Subcutaneous abdominal adipose tissue (tissue), 5 donors: ENCODE results near the gene SMAD6.

ENCODE experiments used
- H3K27ac ChIP-seq: one replicate; pipeline ENCODE4 v1.7.0; 2013; ENCODE audit warnings: low read depth, mild to moderate bottlenecking, inconsistent platforms, low read length, moderate library complexity
- H3K27me3 ChIP-seq, 5 donors: one replicate each; pipeline ENCODE4 v1.7.0; 2013; ENCODE audit warnings: low read length in 5 of 5, inconsistent platforms in 1 of 5; ENCODE audit not compliant: control insufficient read depth in 5 of 5, insufficient read depth in 4 of 5
- H3K36me3 ChIP-seq, 5 donors: one replicate each; pipeline ENCODE4 v1.7.0; 2013; ENCODE audit warnings: low read length in 5 of 5; ENCODE audit not compliant: control insufficient read depth in 5 of 5, insufficient read depth in 5 of 5
- H3K4me1 ChIP-seq, 5 donors: one replicate each; pipeline ENCODE4 v1.7.0; 2013; ENCODE audit warnings: low read length in 5 of 5, mild to moderate bottlenecking in 3 of 5, moderate library complexity in 1 of 5; ENCODE audit not compliant: control insufficient read depth in 5 of 5, insufficient read depth in 5 of 5
- H3K4me3 ChIP-seq, 5 donors: one replicate each; pipeline ENCODE4 v1.7.0; 2013; ENCODE audit warnings: low read length in 5 of 5, low read depth in 1 of 5
- H3K9ac ChIP-seq, 5 donors: one replicate each; pipeline ENCODE4 v1.7.0; 2013; ENCODE audit warnings: low read length in 5 of 5, mild to moderate bottlenecking in 4 of 5, moderate library complexity in 3 of 5
- H3K9me3 ChIP-seq, 5 donors: one replicate each; pipeline ENCODE4 v1.7.0; 2013; ENCODE audit warnings: low read length in 5 of 5; ENCODE audit not compliant: control insufficient read depth in 5 of 5
- donor health status: healthy.
- donor health status: healthy.
- donor health status: healthy.
- donor health status: healthy.
- donor health status: healthy.

SMAD6 gene

DNA sequence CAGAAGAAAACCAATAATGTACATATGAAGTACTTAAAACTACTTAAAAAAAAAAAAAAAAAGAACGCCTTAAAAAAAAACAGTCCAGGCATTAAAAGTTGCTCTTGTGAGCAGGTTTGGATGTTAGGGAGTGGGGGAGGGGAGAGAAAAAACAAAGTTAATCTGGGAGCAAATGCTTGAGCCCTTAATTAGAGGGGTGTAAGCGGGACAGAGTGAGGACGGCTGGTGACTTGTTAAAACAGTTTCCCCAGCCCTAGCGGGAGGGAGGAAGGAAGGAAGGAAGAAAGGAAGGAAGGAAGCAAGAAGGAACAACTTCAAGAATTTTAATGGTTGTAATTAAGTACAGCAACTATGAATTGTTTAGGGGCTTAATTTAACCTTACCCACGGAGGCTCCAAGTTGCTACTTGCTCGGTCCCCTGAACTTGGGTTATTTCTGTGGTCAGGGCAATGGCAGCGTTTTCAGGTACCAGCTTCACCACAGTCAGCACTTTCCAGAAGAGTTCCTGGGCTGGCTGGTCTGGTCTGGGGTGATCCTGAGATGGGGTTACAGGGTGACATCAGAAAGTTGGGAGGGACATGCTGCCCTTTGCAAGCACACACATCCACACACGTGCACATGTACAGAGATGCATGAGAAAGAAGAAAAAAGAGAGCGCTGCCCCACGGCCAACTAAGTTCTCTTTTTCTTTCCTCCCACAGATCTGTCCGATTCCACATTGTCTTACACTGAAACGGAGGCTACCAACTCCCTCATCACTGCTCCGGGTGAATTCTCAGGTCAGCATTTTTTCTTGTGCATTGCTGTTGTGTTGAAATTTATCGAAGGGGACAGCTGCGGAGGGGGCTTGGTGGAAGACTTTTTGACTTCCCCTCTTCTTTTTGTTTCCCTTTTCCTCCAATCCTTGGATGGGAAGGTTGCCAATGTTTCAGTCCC, 14.0 kb downstream of the SMAD6 start:
- Histone ChIP-seq H3K9me3 (no peaks in the 10 kb centered on the region), H3K27ac (no peak overlapping the region), H3K27me3 (no peaks in the 10 kb centered on the region), H3K9ac (no peak overlapping the region), H3K36me3 (peaks cover 0 to 42% (median 40%) of the 10 kb centered on the region in 5 donors), H3K4me1 (peaks cover 7 to 87% (median 77%) of the 10 kb centered on the region in 5 donors), H3K4me3 (peak overlapping the region in 1 of 5 donors; percentile 22)

DNA sequence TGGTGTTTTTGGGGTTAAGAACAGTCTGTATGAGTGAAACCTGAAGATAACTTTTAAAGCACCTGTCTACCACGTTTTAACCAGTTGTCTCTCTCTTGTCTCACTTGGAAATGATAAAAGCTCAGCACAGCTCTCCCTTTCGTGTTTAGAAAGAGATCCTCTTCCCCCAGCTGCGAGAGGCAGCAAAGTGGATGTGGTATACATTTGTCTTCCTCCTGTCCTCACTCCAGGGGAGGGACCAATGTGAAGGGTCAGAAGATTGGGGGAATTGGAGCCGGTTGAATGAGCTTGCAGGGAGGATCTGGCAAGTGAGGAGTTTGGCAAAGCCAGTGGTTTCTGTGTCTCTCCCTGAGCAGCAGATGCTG, 14.6 kb downstream of the SMAD6 start:
- H3K9me3 ChIP-seq, result no peaks in the 10 kb centered on the region
- H3K4me1 ChIP-seq, result peaks cover 7 to 93% (median 77%) of the 10 kb centered on the region in 5 donors
- H3K27me3 ChIP-seq, result no peaks in the 10 kb centered on the region
- no peak overlapping the region for H3K9ac ChIP-seq
- peaks cover 0 to 47% (median 45%) of the 10 kb centered on the region in 5 donors for H3K36me3 ChIP-seq
- no peak overlapping the region for H3K4me3 ChIP-seq
- H3K27ac ChIP-seq, result no peak overlapping the region

DNA sequence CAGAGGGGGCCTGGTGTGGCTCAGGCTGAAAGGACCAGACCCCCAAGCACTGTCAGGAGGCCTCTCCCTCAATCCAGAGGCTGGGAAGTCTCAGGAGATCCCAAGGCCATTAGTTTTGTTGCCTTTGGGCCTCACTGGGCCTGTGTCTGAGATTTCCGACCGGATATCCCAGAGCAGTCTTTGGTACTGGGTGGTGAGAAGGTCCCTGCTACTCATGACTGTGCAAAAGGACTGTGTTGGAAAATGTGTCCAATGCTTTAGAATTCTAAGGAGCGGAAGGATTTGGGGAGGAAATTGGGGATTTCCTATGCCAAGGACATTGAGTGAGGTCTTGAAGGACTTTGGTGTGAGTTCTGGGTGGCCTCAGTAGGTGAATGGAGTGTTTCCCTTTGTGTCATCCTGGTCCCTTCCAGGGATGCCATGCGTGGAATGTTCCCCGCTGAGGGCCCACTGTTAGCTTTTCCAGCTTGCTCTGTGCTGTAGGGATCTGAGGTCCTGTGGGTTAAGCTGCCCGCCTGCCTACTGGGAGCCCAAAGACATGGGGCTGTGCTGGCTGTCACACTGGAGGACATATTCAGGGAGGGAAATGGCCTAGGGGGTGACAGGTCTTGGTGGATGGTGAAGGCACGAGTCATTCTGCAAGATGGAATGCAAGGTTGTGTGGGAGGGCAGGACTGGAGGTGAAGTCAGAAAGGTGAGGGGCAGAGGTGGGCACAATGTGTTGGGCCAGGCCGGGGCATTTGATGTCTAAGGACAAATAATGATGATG, 16.4 kb downstream of the SMAD6 start:
- H3K36me3 ChIP-seq, result peaks cover 0 to 50% (median 38%) of the 10 kb centered on the region in 5 donors
- no peak overlapping the region for H3K9ac ChIP-seq
- peaks cover 7 to 96% (median 81%) of the 10 kb centered on the region in 5 donors for H3K4me1 ChIP-seq
- H3K4me3 ChIP-seq, result no peak overlapping the region
- no peaks in the 10 kb centered on the region for H3K9me3 ChIP-seq
- H3K27ac ChIP-seq, result peak overlapping the region; percentile 24
- no peaks in the 10 kb centered on the region for H3K27me3 ChIP-seq

DNA sequence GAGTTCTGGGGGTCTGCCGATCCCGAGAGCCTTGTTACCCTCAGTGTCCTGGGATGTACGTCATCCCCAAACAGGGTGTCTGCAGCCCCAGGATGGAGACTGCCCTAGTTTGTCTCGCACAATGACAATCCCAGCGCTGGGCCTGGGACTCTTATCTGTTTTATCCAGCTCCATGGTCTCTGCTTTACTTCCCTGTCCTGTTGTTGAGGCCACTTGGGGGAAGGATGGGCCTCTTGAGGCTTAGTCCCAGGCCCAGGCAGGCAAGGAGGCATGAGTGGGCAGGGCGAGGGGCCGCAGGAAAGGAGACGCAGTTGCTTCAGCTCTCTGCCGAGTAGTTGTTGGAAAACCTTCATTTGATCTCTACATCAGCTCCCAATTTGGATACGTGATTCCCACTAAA, 17.4 kb downstream of the SMAD6 start:
- Histone ChIP-seq H3K27me3 (no peaks in the 10 kb centered on the region), H3K4me3 (no peak overlapping the region), H3K9me3 (no peaks in the 10 kb centered on the region), H3K36me3 (peaks cover 0 to 50% (median 34%) of the 10 kb centered on the region in 5 donors), H3K4me1 (peaks cover 7 to 95% (median 80%) of the 10 kb centered on the region in 5 donors), H3K9ac (peak overlapping the region in 3 of 5 donors; percentile 21 to 45 (median 35)), H3K27ac (peak overlapping the region; percentile 66)

DNA sequence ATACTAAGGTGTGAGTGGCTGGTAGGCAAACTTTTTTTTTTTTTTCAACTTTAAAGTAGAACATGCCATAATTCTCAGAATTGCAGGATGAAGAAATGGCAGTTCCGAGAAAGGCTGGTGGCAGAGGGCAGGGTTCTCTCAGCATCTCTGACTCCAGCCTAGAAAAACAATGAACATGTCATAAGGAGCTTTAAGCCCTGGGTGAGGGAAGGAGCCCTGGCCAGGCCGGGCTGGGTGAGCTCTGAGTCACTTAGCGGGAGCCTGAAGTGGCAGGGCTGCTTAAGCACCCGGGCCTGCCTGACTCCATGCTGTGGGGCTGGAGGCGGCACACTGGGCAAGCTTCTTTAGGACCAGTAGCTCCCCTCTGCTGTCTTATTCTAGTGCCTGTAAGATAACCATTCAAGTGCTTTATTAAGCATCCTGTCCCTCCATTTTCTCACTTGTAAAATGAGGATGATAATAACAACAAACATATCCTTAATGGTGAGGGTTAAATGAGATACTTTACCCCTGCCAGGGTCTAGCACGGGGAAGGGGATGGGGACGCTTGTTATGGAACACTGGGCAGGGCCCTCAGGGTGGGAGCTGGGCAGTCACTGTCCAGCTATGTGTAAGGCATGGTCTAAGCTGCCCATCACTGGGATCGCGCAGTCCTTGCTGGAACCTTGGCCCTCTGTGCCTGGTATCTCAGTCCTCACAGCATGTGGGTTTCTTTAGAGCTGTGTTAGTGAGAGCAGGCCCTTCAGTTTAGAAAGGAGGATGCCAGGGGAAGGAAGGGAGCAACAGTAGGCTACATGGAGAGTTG, 18.4 kb downstream of the SMAD6 start:
- no peaks in the 10 kb centered on the region for H3K9me3 ChIP-seq
- no peak overlapping the region for H3K4me3 ChIP-seq
- peak overlapping the region in 1 of 5 donors; percentile 45 for H3K9ac ChIP-seq
- peak overlapping the region; percentile 66 for H3K27ac ChIP-seq
- peaks cover 9 to 95% (median 80%) of the 10 kb centered on the region in 5 donors for H3K4me1 ChIP-seq
- H3K27me3 ChIP-seq, result no peaks in the 10 kb centered on the region
- H3K36me3 ChIP-seq, result peaks cover 0 to 50% (median 34%) of the 10 kb centered on the region in 5 donors

DNA sequence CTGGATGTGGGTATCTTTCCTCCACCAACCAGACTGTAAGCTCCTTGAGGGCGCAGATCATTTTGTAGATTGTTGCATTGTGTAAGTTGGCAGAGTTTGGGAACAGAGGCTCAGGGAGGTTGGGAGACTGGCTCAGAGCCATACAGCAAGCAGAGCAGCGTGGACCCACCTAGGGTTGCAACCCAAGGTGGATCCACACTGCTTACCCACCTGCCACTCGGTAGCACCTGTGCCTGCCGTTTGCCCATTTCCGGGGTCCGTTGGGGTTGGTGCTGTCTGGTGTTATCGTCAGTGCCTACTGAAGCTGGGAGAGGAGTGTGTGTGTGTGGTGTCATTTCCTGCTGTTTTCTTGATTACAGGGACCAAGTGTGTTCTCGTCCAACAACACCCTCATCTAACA, 19.0 kb downstream of the SMAD6 start:
- Histone ChIP-seq H3K27me3 (no peaks in the 10 kb centered on the region), H3K36me3 (peaks cover 0 to 50% (median 34%) of the 10 kb centered on the region in 5 donors), H3K9ac (no peak overlapping the region), H3K4me3 (no peak overlapping the region), H3K27ac (peak overlapping the region; percentile 66), H3K4me1 (peaks cover 9 to 94% (median 80%) of the 10 kb centered on the region in 5 donors), H3K9me3 (no peaks in the 10 kb centered on the region)

DNA sequence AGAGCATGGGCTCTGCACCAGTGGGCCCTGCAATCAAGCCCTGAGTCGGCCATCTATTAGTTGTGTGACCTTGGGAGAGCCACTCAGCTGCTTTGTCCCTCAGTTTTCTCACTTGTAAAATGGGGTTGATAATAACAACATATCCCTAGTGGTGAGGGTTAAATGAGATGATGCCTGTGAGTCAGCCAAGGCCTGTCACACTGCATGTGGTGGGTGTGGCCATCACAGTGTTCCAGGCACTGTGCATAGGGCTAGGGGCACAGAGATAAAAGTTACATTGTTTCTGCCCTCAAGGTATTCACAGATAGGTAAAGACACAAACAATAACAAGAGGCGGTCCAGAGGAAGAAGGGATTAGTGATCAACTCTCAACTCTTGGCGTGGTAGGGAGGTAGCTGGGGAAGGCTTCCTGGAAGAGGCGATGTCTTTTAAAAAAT, 19.5 kb downstream of the SMAD6 start:
- Histone ChIP-seq H3K9ac (no peak overlapping the region), H3K4me3 (no peak overlapping the region), H3K27ac (peak overlapping the region; percentile 66), H3K4me1 (peaks cover 9 to 89% (median 78%) of the 10 kb centered on the region in 5 donors), H3K36me3 (peaks cover 0 to 45% (median 32%) of the 10 kb centered on the region in 5 donors), H3K9me3 (no peaks in the 10 kb centered on the region), H3K27me3 (no peaks in the 10 kb centered on the region)

DNA sequence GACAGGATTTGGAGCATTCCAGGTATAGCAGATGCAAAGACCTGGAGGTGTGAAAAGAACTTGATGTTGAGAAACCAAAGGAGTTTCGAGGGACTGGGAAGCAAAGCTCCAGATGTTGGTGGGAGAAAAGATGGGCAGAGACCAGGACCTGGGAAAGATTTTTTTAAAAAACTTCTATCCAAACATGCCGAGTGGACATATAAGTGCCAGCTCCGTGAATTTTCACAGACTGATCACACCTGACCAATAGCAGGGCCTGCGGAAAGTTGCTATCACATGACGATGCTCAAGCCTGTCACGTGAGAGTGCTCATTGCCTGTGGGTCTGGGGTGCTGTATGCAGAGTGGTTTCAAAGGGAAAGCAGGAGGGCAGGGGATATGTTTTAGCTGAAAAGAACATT, 19.9 kb downstream of the SMAD6 start:
- Histone ChIP-seq H3K4me1 (peaks cover 9 to 84% (median 78%) of the 10 kb centered on the region in 5 donors), H3K9me3 (no peaks in the 10 kb centered on the region), H3K27me3 (no peaks in the 10 kb centered on the region), H3K27ac (peak overlapping the region; percentile 66), H3K36me3 (peaks cover 0 to 40% (median 27%) of the 10 kb centered on the region in 5 donors), H3K4me3 (no peak overlapping the region), H3K9ac (no peak overlapping the region)

DNA sequence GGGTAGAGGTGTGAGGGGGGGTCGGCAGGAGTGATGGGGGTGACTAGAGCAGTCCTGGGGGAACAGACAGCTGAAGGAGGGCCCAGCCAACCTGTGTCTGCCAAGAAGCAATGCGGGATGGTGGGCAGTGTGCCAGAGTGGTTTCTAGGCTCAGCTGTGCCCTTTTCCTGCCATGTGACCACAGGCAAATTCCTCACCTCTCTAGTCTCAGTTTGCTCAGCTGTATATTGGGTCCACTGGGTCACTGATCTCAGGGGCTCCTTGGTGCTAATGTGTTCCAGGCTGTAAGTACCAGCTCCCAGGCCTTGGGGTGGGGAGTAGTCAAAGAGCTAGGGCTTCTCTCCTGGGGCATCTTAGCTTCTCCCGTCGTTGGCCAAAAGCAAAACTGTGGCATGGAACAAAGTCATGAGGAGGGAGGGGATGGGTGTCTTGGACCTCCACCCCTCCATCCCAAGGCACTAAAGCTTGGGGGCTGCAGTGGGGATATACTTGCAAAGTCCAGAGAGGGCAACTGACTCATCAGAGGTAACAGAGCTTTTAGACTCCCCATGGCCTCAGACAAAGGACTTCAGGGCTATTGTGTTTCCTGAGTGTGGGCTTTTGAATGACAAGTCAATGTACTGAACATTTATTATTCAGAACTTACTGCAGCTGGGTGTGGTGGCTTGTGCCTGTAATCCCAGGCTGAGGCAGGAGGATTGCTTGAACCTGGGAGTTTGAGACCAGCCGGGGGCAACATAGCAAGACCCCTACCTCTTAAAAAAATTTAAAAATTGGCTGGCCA, 20.9 kb downstream of the SMAD6 start:
- Histone ChIP-seq H3K9ac (no peak overlapping the region), H3K27me3 (no peaks in the 10 kb centered on the region), H3K4me3 (no peak overlapping the region), H3K9me3 (no peaks in the 10 kb centered on the region), H3K4me1 (peaks cover 7 to 83% (median 74%) of the 10 kb centered on the region in 5 donors), H3K36me3 (peaks cover 0 to 31% (median 17%) of the 10 kb centered on the region in 5 donors), H3K27ac (no peak overlapping the region)
